GM12892 (cell line): Measurements from ENCODE around the gene L2HGDH.

ENCODE experiments used
- POLR2A ChIP-seq: IDR thresholded peaks from 2 replicates; pipeline ENCODE4 v1.6.1; 2011; ENCODE audit warnings: low read depth, low read length, control low read depth
- POLR2AphosphoS5 ChIP-seq: IDR thresholded peaks from 2 replicates; pipeline ENCODE4 v1.6.1; 2011; ENCODE audit warnings: low read depth, low read length, control low read depth
- TAF1 ChIP-seq: IDR thresholded peaks from 2 replicates; pipeline ENCODE4 v1.6.1; 2011; ENCODE audit warnings: low read depth, mild to moderate bottlenecking, control low read depth, low read length, borderline replicate concordance

GRCh38 chr14:50225974-50226297 lies 86.1 kb downstream of the L2HGDH start:
- no peak for TF ChIP-seq POLR2AphosphoS5
- TF ChIP-seq POLR2A: no peak
- no peak for TF ChIP-seq TAF1
